ENCODE data around the gene CHPT1.
"Not testable (repeated sequence)": the region's sequence is repeated elsewhere in the genome, so short reads cannot be mapped to it uniquely, and the experiment has no call there.

CHPT1 gene

GRCh38 chr12:101654442-101654841 is 43.0 kb upstream of the CHPT1 start:
- H3K4me3 ChIP-seq (ENCODE audit: control insufficient read depth, low read depth, low read length), result no peak overlapping the region
- DNase-seq (ENCODE audit: low read depth), result no peak
- TF ChIP-seq CTCF (IDR thresholded peaks at IDR 0.05; ENCODE audit: control insufficient read depth, insufficient read depth, low read depth, low read length, missing control alignments), result no peak

GRCh38 chr12:101655393-101655792 is 42.0 kb upstream of the CHPT1 start:
- no peak for TF ChIP-seq CTCF (IDR thresholded peaks at IDR 0.05; ENCODE audit: control insufficient read depth, insufficient read depth, low read depth, low read length, missing control alignments)
- no peak for DNase-seq (ENCODE audit: low read depth)
- no peak overlapping the region for H3K4me3 ChIP-seq (ENCODE audit: control insufficient read depth, low read depth, low read length)

- DNase-seq (ENCODE audit: low read depth); H3K4me3 ChIP-seq (ENCODE audit: control insufficient read depth, low read depth, low read length): not testable (repeated sequence)
Observed at GRCh38 chr12:101660662-101661061, 36.8 kb upstream of the CHPT1 start.

- DNase-seq (ENCODE audit: low read depth), result no peak
- H3K4me3 ChIP-seq (ENCODE audit: control insufficient read depth, low read depth, low read length), result no peak overlapping the region
- no peak for TF ChIP-seq CTCF (IDR thresholded peaks at IDR 0.05; ENCODE audit: control insufficient read depth, insufficient read depth, low read depth, low read length, missing control alignments)
Observed at GRCh38 chr12:101663298-101663697, 34.1 kb upstream of the CHPT1 start.

- TF ChIP-seq CTCF (IDR thresholded peaks at IDR 0.05; ENCODE audit: control insufficient read depth, insufficient read depth, low read depth, low read length, missing control alignments), result no peak
- DNase-seq (ENCODE audit: low read depth), result no peak
- no peak overlapping the region for H3K4me3 ChIP-seq (ENCODE audit: control insufficient read depth, low read depth, low read length)
Observed at GRCh38 chr12:101664992-101665391, 32.4 kb upstream of the CHPT1 start.

GRCh38 chr12:101666052-101666728 is 31.2 kb upstream of the CHPT1 start:
- TF ChIP-seq CTCF (IDR thresholded peaks at IDR 0.05; ENCODE audit: control insufficient read depth, insufficient read depth, low read depth, low read length, missing control alignments), result no peak
- DNase-seq (ENCODE audit: low read depth), result no peak
- H3K4me3 ChIP-seq (ENCODE audit: control insufficient read depth, low read depth, low read length), result no peak overlapping the region

GRCh38 chr12:101667591-101667990 is 29.8 kb upstream of the CHPT1 start:
- no peak for TF ChIP-seq CTCF (IDR thresholded peaks at IDR 0.05; ENCODE audit: control insufficient read depth, insufficient read depth, low read depth, low read length, missing control alignments)
- no peak for DNase-seq (ENCODE audit: low read depth)
- H3K4me3 ChIP-seq (ENCODE audit: control insufficient read depth, low read depth, low read length), result no peak overlapping the region
